Measurements from ENCODE around the gene MYO1B. TPM values are rescaled to one million over a fixed set of nuclear protein-coding genes. Genes with fewer than 3 reads are reported as not detected.

MYO1B gene
- total and polyA plus RNA-seq, 2 of the 4 experiments (the other 2 are of a cell fraction) = 57.2 to 116 TPM

GRCh38 chr2:191302459-191303139 lies 57.4 kb downstream of the MYO1B start:
- Histone ChIP-seq H2BK15ac (ENCODE audit: low read depth, low read length) (0 out of 3 replicates have a peak overlapping the region, but pooled peaks have one; percentile 31), H3K4me3 (ENCODE audit: insufficient read depth, low read depth, low read length) (no peak overlapping the region), H3K27me3 (ENCODE audit: control insufficient read depth, insufficient read depth, low read length) (no peaks in the 10 kb centered on the region), H3K4me2 (ENCODE audit: low read depth, low read length) (no peak overlapping the region), H3K14ac (replicated peaks; ENCODE audit: low read depth, low read length) (0 out of 2 replicates have a peak overlapping the region, but pooled peaks have one; percentile 74), H3K9me3 (ENCODE audit: control insufficient read depth, insufficient read depth, low read length) (no peaks in the 10 kb centered on the region), H4K5ac (ENCODE audit: low read depth, low read length) (peak overlapping the region; percentile 38), H3K23ac (ENCODE audit: low read depth, low read length) (no peak overlapping the region), H3K36me3 (ENCODE audit: control insufficient read depth, insufficient read depth, low read length) (peaks cover 12% of the 10 kb centered on the region), H3K4ac (ENCODE audit: low read depth, low read length) (peak overlapping the region; percentile 51; the same call in 1 of the 2 replicates), H3K4me1 (ENCODE audit: control insufficient read depth, insufficient read depth, low read length) (peaks cover 42% of the 10 kb centered on the region), H2AFZ (replicated peaks; ENCODE audit: low read length, poor library complexity) (no peak overlapping the region), H3K18ac (ENCODE audit: low read depth, low read length) (peak overlapping the region; percentile 79), H3K27ac (ENCODE audit: insufficient read depth, low read length) (peak overlapping the region; percentile 15; the same call in 1 of the 2 replicates), H2BK120ac (ENCODE audit: low read depth, low read length) (no peak overlapping the region), H2AK5ac (ENCODE audit: low read depth, low read length) (peak overlapping the region; percentile 42; the same call in 1 of the 2 replicates), H3K79me1 (ENCODE audit: low read depth in 1 of 2, low read length in 2 of 2) (peaks cover 54 to 84% of the 10 kb centered on the region in 2 experiments), H4K91ac (ENCODE audit: insufficient read depth, low read depth, low read length) (no peak overlapping the region; the same call in 1 of the 2 replicates), H3K9me1 (ENCODE audit: insufficient read depth, low read length) (peaks cover 17% of the 10 kb centered on the region), H2BK5ac (ENCODE audit: low read depth, low read length, poor library complexity, severe bottlenecking) (peak overlapping the region; percentile 41), H4K20me1 (ENCODE audit: insufficient read depth, low read length) (peaks cover 12% of the 10 kb centered on the region), H2AK9ac (replicated peaks; ENCODE audit: low read depth, low read length, poor library complexity) (no peak overlapping the region), H3K56ac (ENCODE audit: extremely low read depth, insufficient read depth, low read length) (no peak overlapping the region), H3K9ac (ENCODE audit: low read depth, low read length) (no peak overlapping the region), H4K8ac (ENCODE audit: low read depth in 2 of 2, low read length in 2 of 2) (peak overlapping the region in 1 of 2 experiments; percentile 49; a peak in 1 of 4 replicates), H2BK20ac (ENCODE audit: low read depth, low read length) (no peak overlapping the region; the same call in 1 of the 2 replicates)
- peak; percentile 23 for DNase-seq
- dilution Hi-C loops (cut with HindIII; ENCODE audit: low sequenced_read_pairs, unreplicated experiment) = no loop called here
- intact Hi-C loops (cut with micrococcal nuclease) = no loop called here
- no TSS peak for BruUV-seq (replicated peaks)
- ChIA-PET POLR2A (ENCODE audit: unreplicated experiment) (interaction anchor here (0.6 kb wide), 1 partner anchor 423 kb away, joined by 5 read pairs; no protein-coding TSS in a partner anchor), CTCF (interaction anchor here (0.8 to 1.5 kb wide), 3 partner anchors 14 to 85 kb away, joined by 3 read pairs; no protein-coding TSS in a partner anchor)
- in situ Hi-C loops (cut with MboI; ENCODE audit: low sequenced_read_pairs) = no loop called here
- 100% methylated on average over 1 of the region's 3 CpGs; no CpG with 5 or more reads in 1 of the 2 experiments for WGBS, 2 experiments (ENCODE audit: extremely low coverage in 2 of 2, insufficient read length in 1 of 2)
- ATAC-seq (ENCODE audit: low read depth) = no peak
- TF ChIP-seq NFE2L2 (IDR thresholded peaks at IDR 0.05; ENCODE audit: low read depth, low read length) (no peak), SMC3 (IDR thresholded peaks at IDR 0.05; ENCODE audit: low read depth, low read length) (peak; percentile 24; the same call in 1 of the 2 replicates), RAD21 (IDR thresholded peaks at IDR 0.05; ENCODE audit: low read length) (peak; percentile 23; the same call in 1 of the 2 replicates)
- TF ChIP-seq, protein P1, sequence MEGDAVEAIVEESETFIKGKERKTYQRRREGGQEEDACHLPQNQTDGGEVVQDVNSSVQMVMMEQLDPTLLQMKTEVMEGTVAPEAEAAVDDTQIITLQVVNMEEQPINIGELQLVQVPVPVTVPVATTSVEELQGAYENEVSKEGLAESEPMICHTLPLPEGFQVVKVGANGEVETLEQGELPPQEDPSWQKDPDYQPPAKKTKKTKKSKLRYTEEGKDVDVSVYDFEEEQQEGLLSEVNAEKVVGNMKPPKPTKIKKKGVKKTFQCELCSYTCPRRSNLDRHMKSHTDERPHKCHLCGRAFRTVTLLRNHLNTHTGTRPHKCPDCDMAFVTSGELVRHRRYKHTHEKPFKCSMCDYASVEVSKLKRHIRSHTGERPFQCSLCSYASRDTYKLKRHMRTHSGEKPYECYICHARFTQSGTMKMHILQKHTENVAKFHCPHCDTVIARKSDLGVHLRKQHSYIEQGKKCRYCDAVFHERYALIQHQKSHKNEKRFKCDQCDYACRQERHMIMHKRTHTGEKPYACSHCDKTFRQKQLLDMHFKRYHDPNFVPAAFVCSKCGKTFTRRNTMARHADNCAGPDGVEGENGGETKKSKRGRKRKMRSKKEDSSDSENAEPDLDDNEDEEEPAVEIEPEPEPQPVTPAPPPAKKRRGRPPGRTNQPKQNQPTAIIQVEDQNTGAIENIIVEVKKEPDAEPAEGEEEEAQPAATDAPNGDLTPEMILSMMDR (conservative IDR thresholded peaks at IDR 0.05; ENCODE audit: low read depth, low read length) = peak; percentile 18; the same call in 1 of the 2 replicates

All from IMR-90 (cell line).